IMR-90 (cell line): ENCODE measurements around the gene VASN. TPM values are rescaled to one million over a fixed set of nuclear protein-coding genes. Genes with fewer than 3 reads are reported as not detected.

ENCODE experiments used
- ATAC-seq: fragments of 200-7000 bp; cut with Tn5 transposase; 2 replicates; pipeline ENCODE4 v1.9.1; 2020; ENCODE audit warnings: low read depth, mild to moderate bottlenecking, moderate library complexity
- BruUV-seq: library from RNA; stranded (reverse); fragments of 400-500 nt; replicated peaks from 2 replicates; lab custom pipeline; 2021; lab: Mats Ljungman, UMichigan
- CTCF ChIA-PET: fragments of 300-600 bp; formaldehyde crosslinking; extraction: SDS; loops from one replicate; lab custom pipeline; 2021; ENCODE audit warnings: antibody characterized with exemption; lab: Yijun Ruan, JAX
- POLR2A ChIA-PET: fragments of 300-600 bp; sonication (Branson Sonifier 250); formaldehyde crosslinking; loops from one replicate; lab custom pipeline; 2022; ENCODE audit warnings: antibody characterized with exemption; ENCODE audit not compliant: unreplicated experiment; lab: Charles Lee
- DNase-seq: peaks from one replicate; pipeline ENCODE4 v3.0.0; 2013
- H2AFZ ChIP-seq: replicated peaks from 2 replicates; pipeline ENCODE3; 2013; ENCODE audit warnings: low read length, mild to moderate bottlenecking; ENCODE audit not compliant: poor library complexity
- H2AK5ac ChIP-seq: 2 replicates; pipeline ENCODE4 v1.6.1; 2013; ENCODE audit warnings: low read depth, low read length, inconsistent platforms
- H2AK9ac ChIP-seq: replicated peaks from 2 replicates; pipeline ENCODE3; 2013; ENCODE audit warnings: mild to moderate bottlenecking, low read depth, low read length, moderate library complexity; ENCODE audit not compliant: poor library complexity
- H2BK120ac ChIP-seq: 2 replicates; pipeline ENCODE4 v1.6.1; 2013; ENCODE audit warnings: low read depth, low read length, inconsistent platforms
- H2BK15ac ChIP-seq: 3 replicates; pipeline ENCODE4 v1.6.1; 2013; ENCODE audit warnings: low read depth, low read length, inconsistent platforms
- H2BK20ac ChIP-seq: 2 replicates; pipeline ENCODE4 v1.6.1; 2013; ENCODE audit warnings: low read depth, mild to moderate bottlenecking, inconsistent platforms, low read length, moderate library complexity
- H2BK5ac ChIP-seq: 2 replicates; pipeline ENCODE4 v1.6.1; 2013; ENCODE audit warnings: mild to moderate bottlenecking, low read depth, low read length, inconsistent platforms; ENCODE audit not compliant: poor library complexity, severe bottlenecking
- H3K14ac ChIP-seq: replicated peaks from 2 replicates; pipeline ENCODE4 v1.6.1; 2013; ENCODE audit warnings: low read depth, low read length, inconsistent platforms
- H3K18ac ChIP-seq: 2 replicates; pipeline ENCODE4 v1.6.1; 2013; ENCODE audit warnings: low read depth, low read length, control low read depth
- H3K23ac ChIP-seq: 2 replicates; pipeline ENCODE4 v1.6.1; 2013; ENCODE audit warnings: low read depth, low read length, inconsistent platforms
- H3K27ac ChIP-seq: 2 replicates; pipeline ENCODE4 v1.5.1; 2013; ENCODE audit warnings: mild to moderate bottlenecking, control low read depth, low read length; ENCODE audit not compliant: insufficient read depth
- H3K27me3 ChIP-seq: 2 replicates; pipeline ENCODE4 v1.6.1; 2013; ENCODE audit warnings: low read length; ENCODE audit not compliant: control insufficient read depth, insufficient read depth
- H3K36me3 ChIP-seq: 2 replicates; pipeline ENCODE4 v1.6.1; 2013; ENCODE audit warnings: low read length, mixed read lengths; ENCODE audit not compliant: control insufficient read depth, insufficient read depth
- H3K4ac ChIP-seq: 2 replicates; pipeline ENCODE4 v1.6.1; 2013; ENCODE audit warnings: low read depth, low read length, inconsistent platforms
- H3K4me1 ChIP-seq: 2 replicates; pipeline ENCODE4 v1.6.1; 2013; ENCODE audit warnings: low read length, mixed read lengths; ENCODE audit not compliant: control insufficient read depth, insufficient read depth
- H3K4me2 ChIP-seq: 2 replicates; pipeline ENCODE4 v1.6.1; 2013; ENCODE audit warnings: low read depth, mild to moderate bottlenecking, control low read depth, low read length, moderate library complexity
- H3K4me3 ChIP-seq: 2 replicates; pipeline ENCODE4 v1.5.1; 2013; ENCODE audit warnings: low read depth, mild to moderate bottlenecking, control low read depth, low read length, moderate library complexity; ENCODE audit not compliant: insufficient read depth
- H3K56ac ChIP-seq: 2 replicates; pipeline ENCODE4 v1.6.1; 2013; ENCODE audit warnings: low read length, inconsistent platforms; ENCODE audit not compliant: insufficient read depth; ENCODE audit errors: extremely low read depth
- H3K79me1 ChIP-seq, 2 experiments: 2 replicates each; pipeline ENCODE4 v1.6.1; 2013; ENCODE audit warnings: low read length in 2 of 2, inconsistent platforms in 1 of 2, low read depth in 1 of 2
- H3K9ac ChIP-seq: 2 replicates; pipeline ENCODE4 v1.6.1; 2013; ENCODE audit warnings: low read depth, low read length, control low read depth
- H3K9me1 ChIP-seq: 2 replicates; pipeline ENCODE4 v1.6.1; 2013; ENCODE audit warnings: low read length, inconsistent platforms; ENCODE audit not compliant: insufficient read depth
- H3K9me3 ChIP-seq: 2 replicates; pipeline ENCODE4 v1.6.1; 2013; ENCODE audit warnings: low read length; ENCODE audit not compliant: control insufficient read depth, insufficient read depth
- H4K20me1 ChIP-seq: 2 replicates; pipeline ENCODE4 v1.6.1; 2013; ENCODE audit warnings: low read length, inconsistent platforms; ENCODE audit not compliant: insufficient read depth
- H4K5ac ChIP-seq: 2 replicates; pipeline ENCODE4 v1.6.1; 2013; ENCODE audit warnings: mild to moderate bottlenecking, low read depth, low read length, control low read depth
- H4K8ac ChIP-seq, 2 experiments: 2 replicates each; pipeline ENCODE4 v1.6.1; 2013; ENCODE audit warnings: low read depth in 2 of 2, low read length in 2 of 2, control low read depth in 1 of 2, inconsistent platforms in 1 of 2
- H4K91ac ChIP-seq: 2 replicates; pipeline ENCODE4 v1.6.1; 2013; ENCODE audit warnings: low read depth, low read length, inconsistent platforms; ENCODE audit not compliant: insufficient read depth
- POLR2A ChIP-seq: IDR thresholded peaks from 2 replicates; pipeline ENCODE4 v1.6.1; 2012; ENCODE audit warnings: mild to moderate bottlenecking, low read depth, low read length
- RFX5 ChIP-seq: IDR thresholded peaks from 2 replicates; pipeline ENCODE4 v1.8.0; 2012; ENCODE audit warnings: low read depth, mild to moderate bottlenecking, low read length, moderate library complexity
- WGBS, 2 experiments: methylation state at CpG; one replicate each; pipeline versions ENCODE4 v1.1.5 to v1.1.7; 2013; ENCODE audit warnings: missing lambda C conversion rate in 2 of 2; ENCODE audit not compliant: insufficient read length in 1 of 2; ENCODE audit errors: extremely low coverage in 2 of 2; 5-methylcytosine and 5-hydroxymethylcytosine counted together
- dilution Hi-C: fragments of 300-500 bp; cut with HindIII; formaldehyde crosslinking; loops from one replicate; pipeline ENCODE4 v1.14.3; 2018; ENCODE audit warnings: low sequenced_read_pairs; ENCODE audit not compliant: unreplicated experiment
- in situ Hi-C: fragments of 300-500 bp; cut with MboI; formaldehyde crosslinking; loops from 3 replicates; pipeline ENCODE4 v1.14.3; 2019; ENCODE audit warnings: low sequenced_read_pairs, inconsistent platforms, mixed read lengths
- intact Hi-C: fragments of 100-400 bp; cut with micrococcal nuclease; formaldehyde crosslinking; loops from 2 replicates; pipeline ENCODE4 v1.10.0; 2022
- polyA plus RNA-seq, 3 experiments: library from polyadenylated mRNA; depleted of rRNA; stranded (reverse); fragments of >200 nt; gene quantifications; 2 replicates each; pipeline ENCODE4 v1.2.3, GENCODE V29; 2012; ENCODE audit warnings: low replicate concordance in 1 of 3
- total RNA-seq: library from RNA; depleted of rRNA; stranded (reverse); fragments of >200 nt; gene quantifications from 2 replicates; pipeline ENCODE4 v1.2.3, GENCODE V29; 2012

Gene VASN
- total and polyA plus RNA-seq, 2 of the 4 experiments (the other 2 are of a cell fraction), result 9.3 to 87.2 TPM

- Histone ChIP-seq H3K4me2 (no peak overlapping the region), H2AK5ac (peak overlapping the region; percentile 50; the same call in 1 of the 2 replicates), H3K23ac (no peak overlapping the region), H2BK120ac (no peak overlapping the region), H4K20me1 (peaks cover 4% of the 10 kb centered on the region; the same call in 1 of the 2 replicates), H3K79me1 (no peaks in the 10 kb centered on the region), H3K4me3 (no peak overlapping the region), H3K4ac (no peak overlapping the region), H3K9me3 (no peaks in the 10 kb centered on the region), H3K4me1 (peaks cover 1% of the 10 kb centered on the region; the same call in 1 of the 2 replicates), H3K18ac (no peak overlapping the region), H3K27me3 (no peaks in the 10 kb centered on the region), H4K5ac (no peak overlapping the region), H3K56ac (no peak overlapping the region), H3K14ac (no peak overlapping the region), H3K36me3 (peaks cover 6% of the 10 kb centered on the region; the same call in 1 of the 2 replicates), H2BK20ac (no peak overlapping the region), H3K27ac (no peak overlapping the region), H2AK9ac (peak overlapping the region; percentile 65), H2AFZ (no peak overlapping the region), H4K91ac (no peak overlapping the region), H2BK15ac (no peak overlapping the region), H3K9me1 (no peaks in the 10 kb centered on the region), H4K8ac (no peak overlapping the region), H3K9ac (no peak overlapping the region), H2BK5ac (no peak overlapping the region)
- DNase-seq, result no peak
- in situ Hi-C loops, result loop anchor here (5.0 kb wide), 1 partner anchor 36 kb away; no protein-coding TSS in a partner anchor
- TF ChIP-seq RFX5 (no peak), POLR2A (no peak)
- dilution Hi-C loops, result no loop called here
- ChIA-PET POLR2A (no interaction called here), CTCF (no interaction called here)
- no peak for ATAC-seq
- 95% methylated on average over 10 of the region's 28 CpGs; no CpG with 5 or more reads in 1 of the 2 experiments for WGBS, 2 experiments
- BruUV-seq, result no TSS peak
- intact Hi-C loops, result no loop called here
These were observed 10.4 kb upstream of the VASN start for GRCh38 chr16:4361033-4361943.
